IPS-18a (cell line): ENCODE results near the gene LDLRAD4.

Source experiments
- H3K27ac ChIP-seq: one replicate; pipeline ENCODE4 v1.5.1; 2013; ENCODE audit warnings: low read length
- H3K27me3 ChIP-seq: one replicate; pipeline ENCODE4 v1.6.1; 2013; ENCODE audit warnings: mild to moderate bottlenecking, low read length; ENCODE audit not compliant: control insufficient read depth, insufficient read depth
- H3K36me3 ChIP-seq: one replicate; pipeline ENCODE4 v1.6.1; 2013; ENCODE audit warnings: low read depth, low read length; ENCODE audit not compliant: control insufficient read depth
- H3K4me1 ChIP-seq: one replicate; pipeline ENCODE4 v1.6.1; 2013; ENCODE audit warnings: low read depth, low read length; ENCODE audit not compliant: control insufficient read depth
- H3K4me3 ChIP-seq: one replicate; pipeline ENCODE4 v1.5.1; 2013; ENCODE audit warnings: low read length
- H3K9ac ChIP-seq: one replicate; pipeline ENCODE4 v1.6.1; 2013; ENCODE audit warnings: mild to moderate bottlenecking, low read length, moderate library complexity
- H3K9me3 ChIP-seq: one replicate; pipeline ENCODE4 v1.6.1; 2013; ENCODE audit warnings: low read depth, low read length; ENCODE audit not compliant: control insufficient read depth

The LDLRAD4 gene

DNA sequence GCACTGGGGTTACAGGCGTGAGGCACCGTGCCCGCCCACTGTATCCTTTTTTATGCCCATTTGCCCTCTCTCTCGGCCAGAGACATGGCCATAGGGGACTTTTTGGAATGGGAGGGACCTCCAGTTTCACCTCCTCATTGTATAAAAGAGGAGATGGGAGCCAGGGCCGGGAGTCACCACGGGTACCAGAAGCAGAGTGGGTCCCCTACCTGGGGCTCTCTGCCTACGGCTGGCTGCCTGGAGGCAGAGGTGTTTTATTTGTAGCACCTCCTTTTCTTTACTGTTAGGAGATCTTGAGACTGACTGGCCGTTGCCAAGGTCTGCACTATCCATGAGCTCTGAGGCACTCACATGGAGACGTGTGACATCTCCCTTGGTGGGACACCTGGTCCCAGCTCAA lies 162.8 kb downstream of the LDLRAD4 start:
- no peaks in the 10 kb centered on the region for H3K27me3 ChIP-seq
- H3K27ac ChIP-seq, result no peak overlapping the region
- no peak overlapping the region for H3K9ac ChIP-seq
- no peak overlapping the region for H3K4me3 ChIP-seq
- no peaks in the 10 kb centered on the region for H3K36me3 ChIP-seq
- H3K4me1 ChIP-seq, result no peaks in the 10 kb centered on the region
- H3K9me3 ChIP-seq, result no peaks in the 10 kb centered on the region

DNA sequence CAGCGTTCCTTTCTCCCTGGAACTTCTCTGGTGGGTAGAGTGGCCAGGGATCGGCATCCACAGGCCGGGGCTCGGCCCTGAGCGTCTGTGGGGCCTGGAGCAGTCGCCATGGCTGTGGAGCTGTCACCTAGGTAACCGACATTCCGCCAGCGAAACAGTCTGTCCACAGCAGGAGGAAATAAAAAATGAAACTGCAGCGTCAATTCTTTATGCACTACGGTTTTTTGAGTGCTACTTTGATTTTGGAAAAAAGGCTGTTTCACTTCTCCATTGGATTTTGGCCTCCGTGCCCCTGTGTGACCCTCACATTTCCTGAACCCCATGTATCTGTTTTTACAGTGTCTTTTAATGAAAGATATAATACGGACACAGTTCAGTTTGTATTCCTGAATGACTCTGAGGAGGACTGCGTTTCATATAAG lies 163.4 kb downstream of the LDLRAD4 start:
- no peak overlapping the region for H3K27ac ChIP-seq

GRCh38 chr18:13382366-13382953 lies 163.9 kb downstream of the LDLRAD4 start:
- H3K27ac ChIP-seq, result no peak overlapping the region
- H3K27me3 ChIP-seq, result no peaks in the 10 kb centered on the region
- no peak overlapping the region for H3K4me3 ChIP-seq
- no peaks in the 10 kb centered on the region for H3K9me3 ChIP-seq
- no peaks in the 10 kb centered on the region for H3K4me1 ChIP-seq
- H3K9ac ChIP-seq, result no peak overlapping the region
- H3K36me3 ChIP-seq, result no peaks in the 10 kb centered on the region

More for the DNA sequence above, 163.4 kb downstream of the LDLRAD4 start:
- no peaks in the 10 kb centered on the region for H3K36me3 ChIP-seq
- no peaks in the 10 kb centered on the region for H3K4me1 ChIP-seq
- H3K4me3 ChIP-seq, result no peak overlapping the region
- H3K9ac ChIP-seq, result no peak overlapping the region
- no peaks in the 10 kb centered on the region for H3K27me3 ChIP-seq
- H3K9me3 ChIP-seq, result no peaks in the 10 kb centered on the region

DNA sequence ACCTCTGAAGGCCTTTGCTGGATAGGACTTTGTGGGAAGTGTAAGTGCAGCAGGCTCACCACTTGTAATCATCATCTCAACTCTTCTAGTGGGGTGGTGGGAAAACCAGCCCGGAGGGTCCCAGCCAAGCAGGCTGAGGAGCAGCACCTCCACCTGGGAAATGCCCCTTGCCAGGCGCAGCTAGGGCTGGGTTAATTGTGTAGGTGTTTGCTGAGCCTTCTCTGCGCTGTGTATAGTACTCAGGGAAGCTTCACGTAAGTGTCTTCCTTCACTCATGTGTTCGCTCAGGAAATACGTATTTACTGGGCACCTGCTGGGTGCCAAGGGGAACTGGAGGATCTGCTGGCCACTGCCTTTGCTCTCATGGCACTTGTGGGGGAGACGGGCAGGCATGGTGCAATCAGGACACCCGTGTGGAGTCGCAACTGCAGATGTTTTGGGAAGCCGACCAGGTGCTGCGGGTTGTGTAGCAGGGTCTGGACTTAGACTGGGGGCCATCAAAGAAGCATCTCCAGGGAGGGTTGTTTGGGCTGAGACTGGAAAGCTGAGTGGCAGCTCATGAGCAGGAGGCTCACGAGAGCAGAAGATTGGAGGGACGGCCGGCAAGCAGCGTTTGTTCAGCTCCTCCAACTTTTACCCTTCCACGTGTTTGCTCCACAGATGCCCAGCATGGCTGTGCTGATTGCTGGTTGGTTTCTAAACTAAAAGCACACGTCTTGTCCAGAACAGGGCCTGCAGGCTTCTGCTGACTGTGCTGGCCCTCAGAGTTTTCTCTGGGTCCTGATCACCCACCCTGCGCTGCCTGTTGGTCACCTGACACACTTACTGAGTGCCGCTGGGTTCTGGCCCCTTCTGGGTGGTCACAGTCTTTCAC lies 164.6 kb downstream of the LDLRAD4 start:
- H3K27ac ChIP-seq, result no peak overlapping the region
- H3K9ac ChIP-seq, result no peak overlapping the region
- H3K9me3 ChIP-seq, result no peaks in the 10 kb centered on the region
- H3K4me3 ChIP-seq, result no peak overlapping the region
- H3K27me3 ChIP-seq, result no peaks in the 10 kb centered on the region
- H3K4me1 ChIP-seq, result no peaks in the 10 kb centered on the region
- no peaks in the 10 kb centered on the region for H3K36me3 ChIP-seq

DNA sequence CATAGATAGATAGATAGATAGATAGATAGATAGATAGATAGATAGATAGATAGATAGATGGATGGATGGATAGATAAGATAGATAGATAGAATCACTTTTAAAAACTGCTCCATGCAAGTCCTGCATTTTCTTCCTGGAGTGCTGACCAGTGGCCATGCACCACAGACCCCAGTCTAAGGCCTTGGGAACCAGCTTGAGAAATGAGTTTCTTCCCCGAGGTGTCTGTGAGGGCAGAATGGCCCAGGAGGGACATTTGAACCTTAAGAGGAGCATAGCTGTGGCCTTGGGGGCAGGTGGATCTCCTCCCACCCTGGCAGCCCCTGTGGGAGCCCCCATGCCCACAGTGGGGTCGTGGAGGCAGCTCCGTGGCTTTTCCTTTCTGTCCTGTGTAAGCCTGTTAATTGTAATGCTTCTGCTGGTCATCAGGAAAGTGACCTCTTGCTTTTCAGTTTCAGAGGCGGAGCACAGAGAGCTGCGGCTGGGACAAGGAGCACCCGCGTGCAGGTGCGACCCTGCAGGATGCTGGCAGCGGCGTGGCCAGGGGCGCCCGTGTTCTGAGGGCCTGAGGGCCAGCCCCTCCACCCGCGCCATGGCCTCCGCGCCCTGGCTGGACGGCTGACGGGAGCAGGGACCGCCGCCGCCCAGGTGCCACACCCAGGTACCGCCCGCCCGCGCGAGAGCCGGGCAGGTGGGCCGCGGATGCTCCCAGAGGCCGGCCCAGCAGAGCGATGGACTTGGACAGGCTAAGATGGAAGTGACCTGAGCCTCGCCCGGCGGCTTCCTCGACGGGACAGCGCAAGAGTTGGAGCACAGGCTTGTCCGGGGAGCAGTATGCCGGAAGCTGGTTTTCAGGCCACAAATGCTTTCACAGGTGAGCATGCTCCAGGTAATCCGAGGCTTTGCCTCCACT lies 168.6 kb downstream of the LDLRAD4 start:
- no peak overlapping the region for H3K4me3 ChIP-seq
- no peak overlapping the region for H3K27ac ChIP-seq
- H3K36me3 ChIP-seq, result no peaks in the 10 kb centered on the region
- H3K27me3 ChIP-seq, result no peaks in the 10 kb centered on the region
- H3K4me1 ChIP-seq, result no peaks in the 10 kb centered on the region
- no peaks in the 10 kb centered on the region for H3K9me3 ChIP-seq
- H3K9ac ChIP-seq, result no peak overlapping the region

GRCh38 chr18:13387855-13388548 lies 169.4 kb downstream of the LDLRAD4 start:
- H3K27me3 ChIP-seq, result no peaks in the 10 kb centered on the region
- H3K9ac ChIP-seq, result no peak overlapping the region
- no peaks in the 10 kb centered on the region for H3K4me1 ChIP-seq
- no peaks in the 10 kb centered on the region for H3K9me3 ChIP-seq
- no peak overlapping the region for H3K27ac ChIP-seq
- H3K4me3 ChIP-seq, result no peak overlapping the region
- no peaks in the 10 kb centered on the region for H3K36me3 ChIP-seq

- Histone ChIP-seq H3K9me3 (no peaks in the 10 kb centered on the region), H3K27ac (no peak overlapping the region), H3K36me3 (no peaks in the 10 kb centered on the region), H3K9ac (no peak overlapping the region), H3K4me1 (no peaks in the 10 kb centered on the region), H3K4me3 (no peak overlapping the region), H3K27me3 (no peaks in the 10 kb centered on the region)
These were observed 170.3 kb downstream of the LDLRAD4 start for GRCh38 chr18:13388586-13389490.

- Histone ChIP-seq H3K36me3 (no peaks in the 10 kb centered on the region), H3K27me3 (no peaks in the 10 kb centered on the region), H3K4me1 (no peaks in the 10 kb centered on the region), H3K27ac (no peak overlapping the region), H3K9ac (no peak overlapping the region), H3K9me3 (no peaks in the 10 kb centered on the region), H3K4me3 (no peak overlapping the region)
These were observed 171.1 kb downstream of the LDLRAD4 start for GRCh38 chr18:13389491-13390131.

DNA sequence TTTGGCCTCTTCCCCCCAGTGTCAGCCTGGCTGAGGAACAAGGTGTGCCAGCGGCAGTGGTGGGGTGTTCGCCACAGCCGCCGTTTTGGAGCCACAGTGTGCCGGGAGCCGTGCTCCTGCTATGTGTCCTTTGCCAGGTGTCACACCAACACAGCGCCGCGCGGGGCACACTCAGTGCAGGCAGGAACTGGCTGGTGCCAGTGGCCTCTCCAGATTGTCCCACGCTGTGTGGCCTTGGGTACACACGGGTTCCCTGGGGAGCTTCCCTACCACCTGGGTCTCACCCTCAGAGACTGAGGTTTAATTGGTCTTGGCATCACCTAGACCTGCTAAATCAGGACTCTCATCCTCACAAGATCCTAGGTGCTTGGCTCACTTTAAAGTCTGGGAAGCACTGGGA lies 171.6 kb downstream of the LDLRAD4 start:
- no peak overlapping the region for H3K4me3 ChIP-seq
- no peaks in the 10 kb centered on the region for H3K27me3 ChIP-seq
- H3K36me3 ChIP-seq, result no peaks in the 10 kb centered on the region
- H3K9ac ChIP-seq, result no peak overlapping the region
- no peaks in the 10 kb centered on the region for H3K4me1 ChIP-seq
- no peaks in the 10 kb centered on the region for H3K9me3 ChIP-seq
- no peak overlapping the region for H3K27ac ChIP-seq

- no peaks in the 10 kb centered on the region for H3K36me3 ChIP-seq
- no peaks in the 10 kb centered on the region for H3K27me3 ChIP-seq
- H3K9me3 ChIP-seq, result no peaks in the 10 kb centered on the region
- H3K27ac ChIP-seq, result no peak overlapping the region
- H3K4me3 ChIP-seq, result no peak overlapping the region
- no peak overlapping the region for H3K9ac ChIP-seq
- no peaks in the 10 kb centered on the region for H3K4me1 ChIP-seq
These were observed 172.2 kb downstream of the LDLRAD4 start for GRCh38 chr18:13390711-13391110.
